Vagina (tissue), 2 donors: Measurements from ENCODE around the gene CISD3.

Experiments used
- POLR2A ChIP-seq, 2 donors: fragments of 450-650 bp; IDR thresholded peaks; one replicate each; pipeline ENCODE4 v1.6.1; 2017; ENCODE audit warnings: antibody characterized with exemption in 2 of 2, mild to moderate bottlenecking in 2 of 2, moderate library complexity in 2 of 2
- TF ChIP-seq, protein P1 (sequence below), 3 experiments: fragments of 450-650 bp in 2 of 3; fragments of 200-600 bp in 1 of 3; sonication (generic) in 1 of 3; IDR thresholded peaks; one replicate each; pipeline ENCODE4 v1.5.1; 2017 to 2019; ENCODE audit warnings: antibody characterized with exemption in 3 of 3, mild to moderate bottlenecking in 2 of 3, moderate library complexity in 2 of 3

GRCh38 chr17:38697061-38697820 is 32.9 kb upstream of the CISD3 start:
- no peak for TF ChIP-seq POLR2A (IDR thresholded peaks at IDR 0.05)
- TF ChIP-seq, protein P1, sequence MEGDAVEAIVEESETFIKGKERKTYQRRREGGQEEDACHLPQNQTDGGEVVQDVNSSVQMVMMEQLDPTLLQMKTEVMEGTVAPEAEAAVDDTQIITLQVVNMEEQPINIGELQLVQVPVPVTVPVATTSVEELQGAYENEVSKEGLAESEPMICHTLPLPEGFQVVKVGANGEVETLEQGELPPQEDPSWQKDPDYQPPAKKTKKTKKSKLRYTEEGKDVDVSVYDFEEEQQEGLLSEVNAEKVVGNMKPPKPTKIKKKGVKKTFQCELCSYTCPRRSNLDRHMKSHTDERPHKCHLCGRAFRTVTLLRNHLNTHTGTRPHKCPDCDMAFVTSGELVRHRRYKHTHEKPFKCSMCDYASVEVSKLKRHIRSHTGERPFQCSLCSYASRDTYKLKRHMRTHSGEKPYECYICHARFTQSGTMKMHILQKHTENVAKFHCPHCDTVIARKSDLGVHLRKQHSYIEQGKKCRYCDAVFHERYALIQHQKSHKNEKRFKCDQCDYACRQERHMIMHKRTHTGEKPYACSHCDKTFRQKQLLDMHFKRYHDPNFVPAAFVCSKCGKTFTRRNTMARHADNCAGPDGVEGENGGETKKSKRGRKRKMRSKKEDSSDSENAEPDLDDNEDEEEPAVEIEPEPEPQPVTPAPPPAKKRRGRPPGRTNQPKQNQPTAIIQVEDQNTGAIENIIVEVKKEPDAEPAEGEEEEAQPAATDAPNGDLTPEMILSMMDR (IDR thresholded peaks at IDR 0.05) = no peak
